Activated T-helper 2 cell treated with anti-CD3 and anti-CD28 coated beads, Interferon-gamma antibody, Interleukin-2, Interleukin-4, amounts not matched to agents 10 μg/mL and 5 μg/mL and 100 μg/mL, durations not matched to agents 14 hours and 24 hours and 36 hours (primary cell): ENCODE results near the gene FAM120B. TPM values are rescaled to one million over a fixed set of nuclear protein-coding genes. Genes with fewer than 3 reads are reported as not detected.

Source experiments
- DNase-seq: peaks from one replicate; pipeline ENCODE4 v3.0.0; 2021; ENCODE audit warnings: low spot score
- H3K27ac Mint-ChIP-seq: one replicate; pipeline ENCODE4 v1.8.0; 2021; ENCODE audit warnings: mixed read lengths
- H3K27me3 Mint-ChIP-seq: one replicate; pipeline ENCODE4 v1.8.0; 2021; ENCODE audit warnings: low read depth, mixed read lengths
- H3K36me3 Mint-ChIP-seq: one replicate; pipeline ENCODE4 v1.8.0; 2021; ENCODE audit warnings: low read depth, mixed read lengths
- H3K4me1 Mint-ChIP-seq: one replicate; pipeline ENCODE4 v1.8.0; 2021; ENCODE audit warnings: low read depth, mixed read lengths
- H3K4me3 Mint-ChIP-seq: one replicate; pipeline ENCODE4 v1.8.0; 2021; ENCODE audit warnings: low read depth, mild to moderate bottlenecking, moderate library complexity, mixed read lengths
- H3K9me3 Mint-ChIP-seq: one replicate; pipeline ENCODE4 v1.8.0; 2021; ENCODE audit warnings: mixed read lengths
- intact Hi-C: fragments of 100-400 bp; cut with micrococcal nuclease; formaldehyde crosslinking; loops from one replicate; pipeline ENCODE4 v1.15.1; 2023
- total RNA-seq: library from RNA; stranded (reverse); gene quantifications from 2 replicates; pipeline ENCODE4 v1.2.3, GENCODE V29; 2022

Gene FAM120B
- total RNA-seq, 1 donor from 2014 or later: 21.8 TPM

GRCh38 chr6:170286246-170286933 lies 20.2 kb upstream of the FAM120B start:
- H3K4me3 Mint-ChIP-seq: no peak overlapping the region
- no peaks in the 10 kb centered on the region for H3K36me3 Mint-ChIP-seq
- no peak overlapping the region for H3K27ac Mint-ChIP-seq
- H3K4me1 Mint-ChIP-seq: peaks cover 11% of the 10 kb centered on the region
- no peaks in the 10 kb centered on the region for H3K9me3 Mint-ChIP-seq
- H3K27me3 Mint-ChIP-seq: peaks cover 45% of the 10 kb centered on the region
- intact Hi-C loops: no loop called here
- no peak for DNase-seq

GRCh38 chr6:170286934-170287265 lies 19.7 kb upstream of the FAM120B start:
- Mint-ChIP-seq H3K4me1 (peaks cover 13% of the 10 kb centered on the region), H3K27me3 (peaks cover 47% of the 10 kb centered on the region), H3K36me3 (peaks cover 3% of the 10 kb centered on the region), H3K9me3 (no peaks in the 10 kb centered on the region), H3K27ac (no peak overlapping the region), H3K4me3 (no peak overlapping the region)
- no peak for DNase-seq
- intact Hi-C loops: no loop called here

GRCh38 chr6:170287371-170287876 lies 19.1 kb upstream of the FAM120B start:
- Mint-ChIP-seq H3K9me3 (no peaks in the 10 kb centered on the region), H3K36me3 (peaks cover 3% of the 10 kb centered on the region), H3K4me3 (no peak overlapping the region), H3K4me1 (peaks cover 18% of the 10 kb centered on the region), H3K27ac (no peak overlapping the region), H3K27me3 (peaks cover 53% of the 10 kb centered on the region)
- intact Hi-C loops: no loop called here
- no peak for DNase-seq

- Mint-ChIP-seq H3K27ac (no peak overlapping the region), H3K4me1 (peaks cover 23% of the 10 kb centered on the region), H3K4me3 (peak overlapping the region; percentile 51), H3K9me3 (no peaks in the 10 kb centered on the region), H3K27me3 (peaks cover 60% of the 10 kb centered on the region), H3K36me3 (peaks cover 3% of the 10 kb centered on the region)
- DNase-seq: no peak
- intact Hi-C loops: no loop called here
Measured at GRCh38 chr6:170288091-170288631, 18.4 kb upstream of the FAM120B start.

- Mint-ChIP-seq H3K36me3 (peaks cover 3% of the 10 kb centered on the region), H3K27ac (no peak overlapping the region), H3K27me3 (peaks cover 67% of the 10 kb centered on the region), H3K4me1 (peaks cover 25% of the 10 kb centered on the region), H3K4me3 (peak overlapping the region; percentile 51), H3K9me3 (no peaks in the 10 kb centered on the region)
- intact Hi-C loops: no loop called here
- DNase-seq: no peak
Measured at GRCh38 chr6:170288852-170289179, 17.7 kb upstream of the FAM120B start.

- no peak overlapping the region for H3K27ac Mint-ChIP-seq
- H3K9me3 Mint-ChIP-seq: no peaks in the 10 kb centered on the region
- peak overlapping the region; percentile 51 for H3K4me3 Mint-ChIP-seq
- peaks cover 25% of the 10 kb centered on the region for H3K4me1 Mint-ChIP-seq
- peaks cover 3% of the 10 kb centered on the region for H3K36me3 Mint-ChIP-seq
- intact Hi-C loops: no loop called here
- H3K27me3 Mint-ChIP-seq: peaks cover 72% of the 10 kb centered on the region
- DNase-seq: no peak
Measured at GRCh38 chr6:170289180-170289931, 17.2 kb upstream of the FAM120B start.

- Mint-ChIP-seq H3K9me3 (no peaks in the 10 kb centered on the region), H3K4me3 (peak overlapping the region; percentile 77), H3K4me1 (peaks cover 25% of the 10 kb centered on the region), H3K36me3 (peaks cover 3% of the 10 kb centered on the region), H3K27ac (no peak overlapping the region), H3K27me3 (peaks cover 74% of the 10 kb centered on the region)
- DNase-seq: no peak
- intact Hi-C loops: loop anchor here (5.0 to 10.0 kb wide), 4 partner anchors 203 to 1038 kb away; partner anchors contain the start of genes PHF10 and THBS2
Measured at GRCh38 chr6:170289951-170290295, 16.6 kb upstream of the FAM120B start.

- peak within 1 kb of the TSS; percentile 77 for H3K4me3 Mint-ChIP-seq
- H3K4me1 Mint-ChIP-seq: peaks cover 25% of the 10 kb centered on the region
- DNase-seq: no peak
- H3K27me3 Mint-ChIP-seq: peaks cover 73% of the 10 kb centered on the region
- peak within 1 kb of the TSS; percentile 33 for H3K27ac Mint-ChIP-seq
- no peaks in the 10 kb centered on the region for H3K9me3 Mint-ChIP-seq
- H3K36me3 Mint-ChIP-seq: peaks cover 3% of the 10 kb centered on the region
- intact Hi-C loops: loop anchor here (5.0 to 10.0 kb wide), 4 partner anchors 203 to 1038 kb away; partner anchors contain the start of genes PHF10 and THBS2
Measured at GRCh38 chr6:170290296-170291128, 16.0 kb upstream of the FAM120B start, which contains the start of gene DLL1. TSS of gene DLL1 (minus strand) at chr6:170291078. CDS start at chr6:170290139, 939 bp downstream.

GRCh38 chr6:170291271-170292110 lies 15.1 kb upstream of the FAM120B start:
- Mint-ChIP-seq H3K27ac (peak overlapping the region; percentile 33), H3K36me3 (peaks cover 3% of the 10 kb centered on the region), H3K4me3 (peak overlapping the region; percentile 75), H3K27me3 (peaks cover 68% of the 10 kb centered on the region), H3K9me3 (no peaks in the 10 kb centered on the region), H3K4me1 (peaks cover 25% of the 10 kb centered on the region)
- no peak for DNase-seq
- intact Hi-C loops: loop anchor here (2.0 to 10.0 kb wide), 6 partner anchors 204 to 1039 kb away; partner anchors contain the start of genes PHF10 and THBS2

GRCh38 chr6:170292111-170292406 lies 14.5 kb upstream of the FAM120B start:
- peaks cover 25% of the 10 kb centered on the region for H3K4me1 Mint-ChIP-seq
- H3K9me3 Mint-ChIP-seq: no peaks in the 10 kb centered on the region
- peak overlapping the region; percentile 33 for H3K27ac Mint-ChIP-seq
- peaks cover 62% of the 10 kb centered on the region for H3K27me3 Mint-ChIP-seq
- peak overlapping the region; percentile 75 for H3K4me3 Mint-ChIP-seq
- DNase-seq: no peak
- intact Hi-C loops: loop anchor here (2.0 to 10.0 kb wide), 6 partner anchors 205 to 1040 kb away; partner anchors contain the start of genes PHF10 and THBS2
- H3K36me3 Mint-ChIP-seq: peaks cover 3% of the 10 kb centered on the region

GRCh38 chr6:170292407-170293158 lies 14.0 kb upstream of the FAM120B start:
- intact Hi-C loops: loop anchor here (2.0 to 10.0 kb wide), 6 partner anchors 205 to 1040 kb away; partner anchors contain the start of genes PHF10 and THBS2
- H3K4me3 Mint-ChIP-seq: no peak overlapping the region
- DNase-seq: no peak
- no peak overlapping the region for H3K27ac Mint-ChIP-seq
- H3K9me3 Mint-ChIP-seq: no peaks in the 10 kb centered on the region
- peaks cover 25% of the 10 kb centered on the region for H3K4me1 Mint-ChIP-seq
- H3K36me3 Mint-ChIP-seq: peaks cover 3% of the 10 kb centered on the region
- H3K27me3 Mint-ChIP-seq: peaks cover 63% of the 10 kb centered on the region
